Measurements from ENCODE around the gene MMP28. TPM values are rescaled to one million over a fixed set of nuclear protein-coding genes. Genes with fewer than 3 reads are reported as not detected.

Gene MMP28
- polyA plus RNA-seq, 1 experiment = 0.28 TPM

DNA sequence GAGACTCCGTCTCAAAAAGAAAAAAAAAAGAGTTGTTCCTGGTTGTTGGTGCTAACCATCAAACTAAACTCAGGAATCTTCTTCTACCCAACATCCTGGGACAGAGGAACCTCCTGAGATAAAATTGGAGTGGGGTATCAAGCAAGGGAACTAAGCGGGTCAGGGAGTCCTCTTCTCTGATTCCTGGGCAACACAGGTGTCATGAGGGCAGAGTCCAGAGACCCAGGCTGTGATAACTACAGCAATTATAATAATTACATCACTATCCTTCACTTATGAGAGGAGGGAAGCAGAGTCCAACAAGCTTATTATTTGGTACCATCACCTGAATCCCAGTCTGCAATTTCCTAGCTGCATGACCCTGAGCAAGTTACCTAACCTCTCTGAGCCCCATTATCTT lies 26.6 kb downstream of the MMP28 start:
- Histone ChIP-seq H3K4me3 (ENCODE audit: low read depth, low read length) (no peak overlapping the region), H3K36me3 (ENCODE audit: control insufficient read depth, insufficient read depth, low read length) (no peaks in the 10 kb centered on the region), H3K27me3 (ENCODE audit: control insufficient read depth, insufficient read depth, low read length) (peaks cover 21% of the 10 kb centered on the region)
- CTCF ChIA-PET = interaction anchor here (0.7 to 14.9 kb wide), 6 partner anchors 13 to 163 kb away, joined by 3 to 425 read pairs (median 6); partner anchors contain the start of gene TAF15
- TF ChIP-seq, protein P1, sequence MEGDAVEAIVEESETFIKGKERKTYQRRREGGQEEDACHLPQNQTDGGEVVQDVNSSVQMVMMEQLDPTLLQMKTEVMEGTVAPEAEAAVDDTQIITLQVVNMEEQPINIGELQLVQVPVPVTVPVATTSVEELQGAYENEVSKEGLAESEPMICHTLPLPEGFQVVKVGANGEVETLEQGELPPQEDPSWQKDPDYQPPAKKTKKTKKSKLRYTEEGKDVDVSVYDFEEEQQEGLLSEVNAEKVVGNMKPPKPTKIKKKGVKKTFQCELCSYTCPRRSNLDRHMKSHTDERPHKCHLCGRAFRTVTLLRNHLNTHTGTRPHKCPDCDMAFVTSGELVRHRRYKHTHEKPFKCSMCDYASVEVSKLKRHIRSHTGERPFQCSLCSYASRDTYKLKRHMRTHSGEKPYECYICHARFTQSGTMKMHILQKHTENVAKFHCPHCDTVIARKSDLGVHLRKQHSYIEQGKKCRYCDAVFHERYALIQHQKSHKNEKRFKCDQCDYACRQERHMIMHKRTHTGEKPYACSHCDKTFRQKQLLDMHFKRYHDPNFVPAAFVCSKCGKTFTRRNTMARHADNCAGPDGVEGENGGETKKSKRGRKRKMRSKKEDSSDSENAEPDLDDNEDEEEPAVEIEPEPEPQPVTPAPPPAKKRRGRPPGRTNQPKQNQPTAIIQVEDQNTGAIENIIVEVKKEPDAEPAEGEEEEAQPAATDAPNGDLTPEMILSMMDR (IDR thresholded peaks at IDR 0.05; ENCODE audit: insufficient read depth, low read depth, low read length) = no peak
- POLR2A ChIA-PET = no interaction called here
- DNase-seq (ENCODE audit: low read depth) = no peak

DNA sequence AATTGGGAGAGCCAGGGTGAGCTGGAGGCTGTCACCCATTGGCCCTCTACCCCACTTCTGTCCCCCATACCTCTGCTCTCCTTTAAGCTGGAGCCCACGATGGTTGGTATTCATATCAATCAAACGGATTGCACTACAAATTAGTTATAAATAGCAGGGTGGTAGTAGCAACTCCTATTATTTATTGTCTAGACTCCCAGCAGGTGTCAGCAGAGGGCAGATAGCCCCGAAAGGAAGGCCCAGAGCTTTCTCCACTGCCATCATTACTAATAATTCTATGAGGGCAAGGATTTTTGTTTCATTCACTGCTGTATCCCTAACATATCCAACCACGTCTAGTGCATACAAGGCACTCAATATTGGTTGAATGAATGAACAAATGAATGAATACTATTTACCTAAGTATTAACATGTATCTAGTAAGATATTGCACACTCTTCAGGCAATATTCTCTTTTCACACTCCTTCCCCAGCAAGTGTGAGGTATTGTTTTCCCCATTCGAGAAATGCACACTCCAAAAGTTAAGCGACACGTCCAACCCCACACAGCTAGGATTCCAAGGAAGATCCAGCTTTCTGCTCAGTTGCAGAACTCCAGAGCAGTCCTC lies 28.4 kb downstream of the MMP28 start:
- Histone ChIP-seq H3K4me3 (ENCODE audit: low read depth, low read length) (no peak overlapping the region), H3K36me3 (ENCODE audit: control insufficient read depth, insufficient read depth, low read length) (no peaks in the 10 kb centered on the region), H3K27me3 (ENCODE audit: control insufficient read depth, insufficient read depth, low read length) (peaks cover 15% of the 10 kb centered on the region)
- TF ChIP-seq, protein P1 (IDR thresholded peaks at IDR 0.05; ENCODE audit: insufficient read depth, low read depth, low read length) = peak; percentile 71
- ChIA-PET CTCF (interaction anchor here (1.0 to 14.9 kb wide), 13 partner anchors 9 to 179 kb away, joined by 3 to 425 read pairs (median 12); partner anchors contain the start of genes MMP28 and TAF15), POLR2A (no interaction called here)
- no peak for DNase-seq (ENCODE audit: low read depth)

DNA sequence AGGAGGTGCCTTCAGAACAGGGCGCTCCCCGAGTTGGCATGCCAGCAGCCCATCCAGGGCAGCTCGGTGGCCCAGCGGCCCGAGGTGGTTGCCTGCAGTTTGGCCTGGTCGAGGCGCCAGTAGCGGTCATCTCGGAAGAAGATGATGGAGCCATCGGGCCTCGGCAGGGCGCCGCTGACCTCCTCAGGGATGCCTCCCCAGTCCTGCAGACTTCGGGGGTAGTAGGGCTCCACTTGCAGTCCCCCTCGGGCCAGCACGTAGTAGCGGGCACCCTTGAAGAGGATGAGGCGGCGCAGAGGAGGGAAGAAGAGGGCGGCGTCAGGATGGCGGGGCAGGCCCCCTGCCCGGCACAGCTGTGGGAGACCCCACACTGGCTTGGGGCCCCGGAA lies 29.0 kb downstream of the MMP28 start:
- ChIA-PET CTCF (interaction anchor here (1.0 to 14.9 kb wide), 13 partner anchors 8 to 178 kb away, joined by 3 to 425 read pairs (median 12); partner anchors contain the start of genes MMP28 and TAF15), POLR2A (no interaction called here)
- TF ChIP-seq, protein P1 (IDR thresholded peaks at IDR 0.05; ENCODE audit: insufficient read depth, low read depth, low read length) = no peak
- Histone ChIP-seq H3K27me3 (ENCODE audit: control insufficient read depth, insufficient read depth, low read length) (peaks cover 12% of the 10 kb centered on the region), H3K36me3 (ENCODE audit: control insufficient read depth, insufficient read depth, low read length) (no peaks in the 10 kb centered on the region), H3K4me3 (ENCODE audit: low read depth, low read length) (no peak overlapping the region)
- DNase-seq (ENCODE audit: low read depth) = no peak

DNA sequence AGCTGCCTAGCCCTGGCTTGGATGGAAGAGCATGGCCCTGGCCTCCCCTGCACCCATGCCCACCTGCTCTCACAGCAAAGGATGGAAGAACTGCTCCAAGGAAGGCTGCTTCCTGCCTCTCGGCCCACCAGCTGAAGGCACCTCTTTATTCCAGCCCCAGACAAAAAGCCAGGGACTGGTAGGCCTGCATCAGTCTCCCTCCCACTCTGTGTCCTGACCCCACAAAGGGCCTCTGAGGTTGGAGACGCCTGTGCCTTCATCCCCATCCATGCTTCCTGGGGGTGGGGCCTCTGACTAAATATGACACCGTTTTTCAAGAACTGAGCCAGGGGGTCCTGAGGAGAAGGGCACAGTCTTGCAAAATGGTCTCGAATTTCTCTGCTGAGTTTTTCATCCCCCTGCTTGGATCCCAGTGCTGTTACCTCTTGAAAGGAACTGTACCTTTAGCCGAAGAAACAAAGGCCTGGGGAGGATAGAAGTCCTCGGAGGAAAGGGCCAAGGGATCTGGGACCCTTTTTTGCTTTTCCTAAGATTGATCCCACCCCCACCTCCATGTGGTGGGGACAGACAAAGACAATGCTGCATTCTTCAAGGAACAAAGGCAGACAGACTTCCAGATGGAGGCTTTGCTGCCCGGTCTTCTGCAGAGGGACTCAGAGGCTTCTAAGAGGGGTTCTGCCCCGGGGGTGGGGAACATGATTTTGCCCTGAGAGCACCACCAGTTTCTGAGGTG lies 29.5 kb downstream of the MMP28 start:
- POLR2A ChIA-PET = no interaction called here
- Histone ChIP-seq H3K36me3 (ENCODE audit: control insufficient read depth, insufficient read depth, low read length) (no peaks in the 10 kb centered on the region), H3K27me3 (ENCODE audit: control insufficient read depth, insufficient read depth, low read length) (peaks cover 12% of the 10 kb centered on the region), H3K4me3 (ENCODE audit: low read depth, low read length) (no peak overlapping the region)
- TF ChIP-seq, protein P1 (IDR thresholded peaks at IDR 0.05; ENCODE audit: insufficient read depth, low read depth, low read length) = no peak
- CTCF ChIA-PET = interaction anchor here (1.0 to 14.9 kb wide), 15 partner anchors 8 to 178 kb away, joined by 3 to 425 read pairs (median 18); partner anchors contain the start of genes MMP28 and TAF15
- DNase-seq (ENCODE audit: low read depth) = no peak

DNA sequence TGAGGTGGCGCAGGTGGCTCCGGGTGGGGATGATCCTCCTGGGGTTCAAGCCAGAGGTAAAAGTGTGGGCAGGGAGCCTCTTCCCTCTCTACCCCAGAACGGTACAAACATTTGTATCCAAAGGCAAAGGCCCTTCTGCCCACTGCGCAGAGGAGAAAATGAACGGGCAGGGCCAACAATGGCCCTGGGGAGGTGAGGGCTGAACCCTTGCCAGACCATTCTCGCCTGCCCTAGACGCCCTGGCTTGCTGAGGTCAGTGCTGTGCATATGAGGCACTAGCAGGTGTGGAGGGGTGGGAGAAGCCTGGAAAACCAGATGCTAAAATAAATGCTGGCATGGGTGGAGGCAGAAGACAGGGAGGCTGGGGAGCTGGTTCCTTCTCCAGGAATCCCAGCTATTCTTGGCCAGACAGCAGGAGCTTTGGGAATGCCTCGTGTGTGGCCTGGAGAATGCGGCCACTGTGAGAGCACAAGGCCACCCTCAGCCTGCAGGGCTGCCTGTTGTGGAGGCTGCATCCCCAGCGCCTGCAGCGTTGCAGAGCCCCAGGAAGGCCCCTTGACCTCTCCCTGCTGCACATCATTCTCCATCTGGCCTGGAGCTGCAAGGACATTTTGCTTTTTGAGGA lies 30.2 kb downstream of the MMP28 start:
- H3K4me3 ChIP-seq (ENCODE audit: low read depth, low read length) = no peak overlapping the region
- no peaks in the 10 kb centered on the region for H3K36me3 ChIP-seq (ENCODE audit: control insufficient read depth, insufficient read depth, low read length)
- H3K27me3 ChIP-seq (ENCODE audit: control insufficient read depth, insufficient read depth, low read length) = peaks cover 12% of the 10 kb centered on the region
- TF ChIP-seq, protein P1 (IDR thresholded peaks at IDR 0.05; ENCODE audit: insufficient read depth, low read depth, low read length) = no peak
- POLR2A ChIA-PET = no interaction called here
- no peak for DNase-seq (ENCODE audit: low read depth)
- CTCF ChIA-PET = interaction anchor here (1.0 to 14.9 kb wide), 11 partner anchors 9 to 152 kb away, joined by 3 to 425 read pairs (median 26); partner anchors contain the start of genes GAS2L2, MMP28 and TAF15

All from BJ (cell line).